ENCODE data around the gene ARMH3.

GRCh38 chr10:101850749-101851148 is 205.2 kb downstream of the ARMH3 start:
- TF ChIP-seq CTCF (IDR thresholded peaks at IDR 0.05) (no peak), POLR2A (IDR thresholded peaks at IDR 0.05) (no peak)

All from body of pancreas (tissue), 4 donors.